K562 (cell line): ENCODE results near the gene MYL12A. TPM values are rescaled to one million over a fixed set of nuclear protein-coding genes. Genes with fewer than 3 reads are reported as not detected.

Experiments
- CBX8 ChIP-seq: fragments of 200-600 bp; sonication (generic); IDR thresholded peaks from 2 replicates; pipeline ENCODE4 v1.6.1; 2012; ENCODE audit warnings: borderline replicate concordance, mixed run types, low read depth, mild to moderate bottlenecking, moderate library complexity, mixed read lengths, low read length, control low read depth, inconsistent platforms; ENCODE audit not compliant: poor library complexity, severe bottlenecking; ENCODE audit errors: extremely low read depth
- CTBP1 ChIP-seq: fragments of 450-650 bp; IDR thresholded peaks from 2 replicates; pipeline ENCODE4 v1.6.1; 2016; ENCODE audit warnings: borderline replicate concordance
- HDAC8 ChIP-seq: fragments of 450-650 bp; IDR thresholded peaks from 2 replicates; pipeline ENCODE4 v1.6.1; 2016; ENCODE audit warnings: mild to moderate bottlenecking, missing genetic modification characterization, moderate library complexity, missing compliant biosample characterization
- HOXB6 ChIP-seq: fragments of 250-450 bp; sonication (Bioruptor Pico); IDR thresholded peaks from 2 replicates; pipeline ENCODE4 v1.5.1; 2022; ENCODE audit warnings: mild to moderate bottlenecking, borderline replicate concordance
- JUNB ChIP-seq: fragments of 450-650 bp; formaldehyde crosslinking; conservative IDR thresholded peaks from 2 replicates; pipeline ENCODE4 v1.4.0; 2020; ENCODE audit warnings: mild to moderate bottlenecking
- KAT2B ChIP-seq: IDR thresholded peaks from one replicate; pipeline ENCODE4 v1.6.1; 2012; ENCODE audit warnings: low read depth, mild to moderate bottlenecking, control low read depth, inconsistent platforms, low read length, moderate library complexity
- MAFG ChIP-seq: fragments of 450-650 bp; conservative IDR thresholded peaks from 2 replicates; pipeline ENCODE4 v1.6.1; 2016; ENCODE audit warnings: missing genetic modification characterization, missing compliant biosample characterization
- MCM3 ChIP-seq: fragments of 450-650 bp; IDR thresholded peaks from 2 replicates; pipeline ENCODE4 v1.6.1; 2016
- MCM7 ChIP-seq, 2 experiments: fragments of 450-650 bp; IDR thresholded peaks; 2 replicates each; pipeline ENCODE4 v1.6.1; 2016 to 2018
- PTRF ChIP-seq: fragments of 450-650 bp; IDR thresholded peaks from 2 replicates; pipeline ENCODE4 v1.6.1; 2016; ENCODE audit warnings: mild to moderate bottlenecking, missing genetic modification characterization, missing compliant biosample characterization
- ZBTB12 ChIP-seq: fragments of 250-450 bp; sonication (Bioruptor Pico); IDR thresholded peaks from 2 replicates; pipeline ENCODE4 v1.4.0; 2020
- ZBTB40 ChIP-seq, 2 experiments: fragments of 450-650 bp in 1 of 2; sonication (generic) in 1 of 2; formaldehyde crosslinking in 1 of 2; IDR thresholded peaks; 2 replicates each; pipeline versions ENCODE4 v1.7.1 to v1.9.0; 2016 to 2022; ENCODE audit warnings: inconsistent platforms in 1 of 2, mild to moderate bottlenecking in 1 of 2, missing genetic modification reagents in 1 of 2
- ZNF780A ChIP-seq: fragments of 250-450 bp; sonication (Bioruptor Pico); IDR thresholded peaks from 2 replicates; pipeline ENCODE4 v1.5.0; 2021; ENCODE audit warnings: mild to moderate bottlenecking
- polyA plus RNA-seq, 8 experiments: library from polyadenylated mRNA; depleted of rRNA in 4 of 8; stranded (reverse) in 5 of 8; unstranded in 3 of 8; fragments of >200 nt; fragmentation: Nextera tagmentation in 2 of 8; fragmentation: Illumina TruSeq in 1 of 8; extraction: Ambion mirVana in 2 of 8; extraction: Trizol in 1 of 8; gene quantifications; 2 replicates each; pipeline versions ENCODE4 v1.2.1 to v1.2.3, GENCODE V29; 2011 to 2014; ENCODE audit warnings: inconsistent platforms in 1 of 8, missing spikeins in 1 of 8
- total RNA-seq, 7 experiments: library from RNA; depleted of rRNA in 6 of 7; stranded (reverse); fragments of >200 nt in 6 of 7; fragmentation: Illumina TruSeq in 2 of 7; extraction: Trizol in 2 of 7; gene quantifications; 2 replicates each; pipeline versions ENCODE4 v1.2.1 to v1.2.3, GENCODE V29; 2011 to 2021; ENCODE audit warnings: low replicate concordance in 1 of 7
- TF ChIP-seq, protein P1 (sequence below): fragments of 250-450 bp; sonication (Bioruptor Pico); IDR thresholded peaks from 2 replicates; pipeline ENCODE4 v1.5.0; 2022; ENCODE audit warnings: mild to moderate bottlenecking

The MYL12A gene
- total and polyA plus RNA-seq, 9 of the 15 experiments (the other 6 are each of a cell fraction or from before 2014, with no cell fraction given): 308 to 1,031 (median 559) TPM

- no peak for TF ChIP-seq ZBTB40 (IDR thresholded peaks at IDR 0.05)
- TF ChIP-seq ZBTB40 (CRISPR knock-in tag; IDR thresholded peaks at IDR 0.05): no peak
- TF ChIP-seq CBX8: no peak
- no peak for TF ChIP-seq HOXB6 (CRISPR knock-in tag)
- TF ChIP-seq, protein P1, sequence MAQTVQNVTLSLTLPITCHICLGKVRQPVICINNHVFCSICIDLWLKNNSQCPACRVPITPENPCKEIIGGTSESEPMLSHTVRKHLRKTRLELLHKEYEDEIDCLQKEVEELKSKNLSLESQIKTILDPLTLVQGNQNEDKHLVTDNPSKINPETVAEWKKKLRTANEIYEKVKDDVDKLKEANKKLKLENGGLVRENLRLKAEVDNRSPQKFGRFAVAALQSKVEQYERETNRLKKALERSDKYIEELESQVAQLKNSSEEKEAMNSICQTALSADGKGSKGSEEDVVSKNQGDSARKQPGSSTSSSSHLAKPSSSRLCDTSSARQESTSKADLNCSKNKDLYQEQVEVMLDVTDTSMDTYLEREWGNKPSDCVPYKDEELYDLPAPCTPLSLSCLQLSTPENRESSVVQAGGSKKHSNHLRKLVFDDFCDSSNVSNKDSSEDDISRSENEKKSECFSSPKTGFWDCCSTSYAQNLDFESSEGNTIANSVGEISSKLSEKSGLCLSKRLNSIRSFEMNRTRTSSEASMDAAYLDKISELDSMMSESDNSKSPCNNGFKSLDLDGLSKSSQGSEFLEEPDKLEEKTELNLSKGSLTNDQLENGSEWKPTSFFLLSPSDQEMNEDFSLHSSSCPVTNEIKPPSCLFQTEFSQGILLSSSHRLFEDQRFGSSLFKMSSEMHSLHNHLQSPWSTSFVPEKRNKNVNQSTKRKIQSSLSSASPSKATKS (CRISPR knock-in tag): no peak
- no peak for TF ChIP-seq MCM7 (IDR thresholded peaks at IDR 0.05)
- TF ChIP-seq CTBP1: peak; percentile 91; the same call in 1 of the 2 replicates
- TF ChIP-seq HDAC8 (tag): no peak
- TF ChIP-seq JUNB (CRISPR knock-in tag): no peak
- peak; percentile 53 for TF ChIP-seq MAFG (tag)
- TF ChIP-seq KAT2B: no peak
- no peak for TF ChIP-seq MCM3
- no peak for TF ChIP-seq ZBTB12 (CRISPR knock-in tag)
- no peak for TF ChIP-seq ZNF780A (CRISPR knock-in tag)
- no peak for TF ChIP-seq PTRF (tag)
Measured at GRCh38 chr18:3297025-3297984, 49.7 kb downstream of the MYL12A start (continued).
